Mesendoderm (in vitro differentiated cells): ENCODE data around the gene INAFM2. TPM values are rescaled to one million over a fixed set of nuclear protein-coding genes. Genes with fewer than 3 reads are reported as not detected.
A peak's percentile ranks its signal among the peaks of the same experiment; 100 is the strongest.

Source experiments
- DNase-seq: peaks from one replicate; pipeline ENCODE4 v3.0.0; 2013
- H2AK5ac ChIP-seq: 2 replicates; pipeline ENCODE4 v1.6.1; 2013; ENCODE audit warnings: low read length, inconsistent platforms
- H2BK120ac ChIP-seq: 2 replicates; pipeline ENCODE4 v1.6.1; 2013; ENCODE audit warnings: low read depth, mild to moderate bottlenecking, low read length, moderate library complexity, mixed read lengths
- H2BK15ac ChIP-seq: replicated peaks from 2 replicates; pipeline ENCODE4 v1.6.1; 2013; ENCODE audit warnings: low read depth, mild to moderate bottlenecking, moderate library complexity
- H2BK5ac ChIP-seq: 2 replicates; pipeline ENCODE4 v1.6.1; 2013; ENCODE audit warnings: low read length, inconsistent platforms
- H3K18ac ChIP-seq: 2 replicates; pipeline ENCODE4 v1.6.1; 2013; ENCODE audit warnings: mild to moderate bottlenecking, low read length, mixed read lengths
- H3K23ac ChIP-seq: one replicate; pipeline ENCODE4 v1.6.1; 2013; ENCODE audit warnings: low read length
- H3K27ac ChIP-seq: 2 replicates; pipeline ENCODE4 v1.5.1; 2013; ENCODE audit warnings: low read depth, mild to moderate bottlenecking, inconsistent platforms, low read length, moderate library complexity
- H3K27me3 ChIP-seq: 2 replicates; pipeline ENCODE4 v1.6.1; 2013; ENCODE audit warnings: low read length, control low read depth, mild to moderate bottlenecking, inconsistent platforms; ENCODE audit not compliant: insufficient read depth, poor library complexity
- H3K36me3 ChIP-seq: 2 replicates; pipeline ENCODE4 v1.6.1; 2013; ENCODE audit warnings: low read length, inconsistent platforms; ENCODE audit not compliant: control insufficient read depth, insufficient read depth
- H3K4ac ChIP-seq: one replicate; pipeline ENCODE4 v1.6.1; 2013; ENCODE audit warnings: low read depth, mild to moderate bottlenecking, low read length, moderate library complexity
- H3K4me1 ChIP-seq: 2 replicates; pipeline ENCODE4 v1.6.1; 2013; ENCODE audit warnings: low read depth, low read length, inconsistent platforms; ENCODE audit not compliant: control insufficient read depth
- H3K4me2 ChIP-seq: 2 replicates; pipeline ENCODE4 v1.6.1; 2013; ENCODE audit warnings: low read length
- H3K4me3 ChIP-seq: 2 replicates; pipeline ENCODE4 v1.5.1; 2013; ENCODE audit warnings: mild to moderate bottlenecking, low read length
- H3K56ac ChIP-seq: one replicate; pipeline ENCODE4 v1.6.1; 2013; ENCODE audit warnings: low read length
- H3K79me1 ChIP-seq: 2 replicates; pipeline ENCODE4 v1.6.1; 2013; ENCODE audit warnings: low read length, inconsistent platforms
- H3K79me2 ChIP-seq: 2 replicates; pipeline ENCODE4 v1.6.1; 2013; ENCODE audit warnings: mild to moderate bottlenecking, low read length; ENCODE audit not compliant: control insufficient read depth, insufficient read depth
- H3K9ac ChIP-seq: 2 replicates; pipeline ENCODE4 v1.6.1; 2013; ENCODE audit warnings: low read length, inconsistent platforms
- H4K5ac ChIP-seq: one replicate; pipeline ENCODE4 v1.6.1; 2013; ENCODE audit warnings: low read length
- H4K8ac ChIP-seq: one replicate; pipeline ENCODE4 v1.6.1; 2013; ENCODE audit warnings: low read depth, mild to moderate bottlenecking, control low read depth, low read length, moderate library complexity
- WGBS: extraction: QIAGEN DNeasy Blood & Tissue Kit; methylation state at CpG from one replicate; pipeline ENCODE4 v1.1.7; 2013; ENCODE audit warnings: low lambda C conversion rate, missing lambda C conversion rate; ENCODE audit not compliant: insufficient coverage; ENCODE audit errors: extremely low coverage; 5-methylcytosine and 5-hydroxymethylcytosine counted together
- polyA plus RNA-seq, 2 experiments: library from polyadenylated mRNA; stranded (reverse); fragments of 200-250 nt; gene quantifications; one replicate each; pipeline ENCODE4 v1.2.3, GENCODE V29; 2013

INAFM2 gene
- polyA plus RNA-seq (2013, experiment 1 of 2) = 17.9 TPM
- 17.4 TPM for polyA plus RNA-seq (2013, experiment 2 of 2)

- H2BK15ac ChIP-seq = no peak within 1 kb of the TSS
- peak within 1 kb of the TSS; percentile 49 for H3K56ac ChIP-seq
- no peaks in the 10 kb centered on the region for H3K79me1 ChIP-seq
- H3K36me3 ChIP-seq = no peaks in the 10 kb centered on the region
- H3K79me2 ChIP-seq = no peaks in the 10 kb centered on the region
- H2BK5ac ChIP-seq = no peak within 1 kb of the TSS
- H3K4ac ChIP-seq = no peak within 1 kb of the TSS
- peaks cover 17% of the 10 kb centered on the region for H3K4me1 ChIP-seq
- no peak within 1 kb of the TSS for H2AK5ac ChIP-seq
- peak; percentile 98 for DNase-seq
- no peak within 1 kb of the TSS for H4K5ac ChIP-seq
- H3K27me3 ChIP-seq = no peaks in the 10 kb centered on the region
- H3K27ac ChIP-seq = no peak within 1 kb of the TSS
- peak within 1 kb of the TSS; percentile 9 for H3K4me3 ChIP-seq
- H4K8ac ChIP-seq = no peak within 1 kb of the TSS
- WGBS = no CpG with 5 or more reads among the region's 103 CpGs
- H3K4me2 ChIP-seq = peak within 1 kb of the TSS; percentile 75
- peak within 1 kb of the TSS; percentile 86 for H3K18ac ChIP-seq
- H2BK120ac ChIP-seq = no peak within 1 kb of the TSS
- H3K23ac ChIP-seq = no peak within 1 kb of the TSS
- peak within 1 kb of the TSS; percentile 42 for H3K9ac ChIP-seq
Measured at GRCh38 chr15:40323239-40323952, at the start of gene INAFM2. INAFM2 (plus strand) TSS chr15:40323692; CDS start chr15:40324056, 364 bp downstream.

- H4K5ac ChIP-seq = no peak overlapping the region
- H3K4me2 ChIP-seq = no peak overlapping the region
- no peak overlapping the region for H3K27ac ChIP-seq
- H3K36me3 ChIP-seq = no peaks in the 10 kb centered on the region
- H3K79me2 ChIP-seq = no peaks in the 10 kb centered on the region
- no peak overlapping the region for H2BK5ac ChIP-seq
- H2BK120ac ChIP-seq = no peak overlapping the region
- no peak overlapping the region for H3K4ac ChIP-seq
- no peaks in the 10 kb centered on the region for H3K27me3 ChIP-seq
- WGBS = no CpG with 5 or more reads among the region's 26 CpGs
- no peak overlapping the region for H3K4me3 ChIP-seq
- no peaks in the 10 kb centered on the region for H3K4me1 ChIP-seq
- H3K18ac ChIP-seq = no peak overlapping the region
- no peak overlapping the region for H4K8ac ChIP-seq
- DNase-seq = peak; percentile 85
- no peak overlapping the region for H3K23ac ChIP-seq
- H2AK5ac ChIP-seq = no peak overlapping the region
- H3K56ac ChIP-seq = no peak overlapping the region
- no peaks in the 10 kb centered on the region for H3K79me1 ChIP-seq
- H2BK15ac ChIP-seq = no peak overlapping the region
- no peak overlapping the region for H3K9ac ChIP-seq
Measured at GRCh38 chr15:40274350-40275274, 48.9 kb upstream of the INAFM2 start.

GRCh38 chr15:40275523-40275922 is 48.0 kb upstream of the INAFM2 start:
- no peak for DNase-seq
- WGBS = no CpG with 5 or more reads among the region's 5 CpGs

GRCh38 chr15:40275954-40276353 is 47.5 kb upstream of the INAFM2 start:
- no peak overlapping the region for H3K4ac ChIP-seq
- H2AK5ac ChIP-seq = no peak overlapping the region
- no peak overlapping the region for H3K27ac ChIP-seq
- H2BK5ac ChIP-seq = no peak overlapping the region
- no peak for DNase-seq
- H4K8ac ChIP-seq = no peak overlapping the region
- H4K5ac ChIP-seq = no peak overlapping the region
- no peak overlapping the region for H2BK15ac ChIP-seq
- H3K4me1 ChIP-seq = peaks cover 4% of the 10 kb centered on the region
- H3K4me3 ChIP-seq = no peak overlapping the region
- no peak overlapping the region for H3K56ac ChIP-seq
- H3K36me3 ChIP-seq = no peaks in the 10 kb centered on the region
- H2BK120ac ChIP-seq = no peak overlapping the region
- no peak overlapping the region for H3K4me2 ChIP-seq
- no peak overlapping the region for H3K18ac ChIP-seq
- peaks cover 6% of the 10 kb centered on the region for H3K27me3 ChIP-seq
- no peak overlapping the region for H3K23ac ChIP-seq
- no CpG with 5 or more reads among the region's 7 CpGs for WGBS
- no peaks in the 10 kb centered on the region for H3K79me1 ChIP-seq
- no peak overlapping the region for H3K9ac ChIP-seq
- H3K79me2 ChIP-seq = no peaks in the 10 kb centered on the region

More at GRCh38 chr15:40275523-40275922, 48.0 kb upstream of the INAFM2 start:
- Histone ChIP-seq H2AK5ac (no peak overlapping the region), H3K4me1 (peaks cover under 1% of the 10 kb centered on the region), H3K27me3 (peaks cover 2% of the 10 kb centered on the region), H3K9ac (no peak overlapping the region), H3K79me2 (no peaks in the 10 kb centered on the region), H2BK15ac (no peak overlapping the region), H2BK5ac (no peak overlapping the region), H3K36me3 (no peaks in the 10 kb centered on the region), H2BK120ac (no peak overlapping the region), H3K4ac (no peak overlapping the region), H3K79me1 (no peaks in the 10 kb centered on the region), H3K23ac (no peak overlapping the region), H3K18ac (no peak overlapping the region), H4K5ac (no peak overlapping the region), H3K4me3 (no peak overlapping the region), H3K56ac (no peak overlapping the region), H3K27ac (no peak overlapping the region), H4K8ac (no peak overlapping the region), H3K4me2 (no peak overlapping the region)

- H3K79me2 ChIP-seq = no peaks in the 10 kb centered on the region
- no peak overlapping the region for H4K5ac ChIP-seq
- H3K4ac ChIP-seq = no peak overlapping the region
- DNase-seq = no peak
- H3K23ac ChIP-seq = no peak overlapping the region
- peaks cover 4% of the 10 kb centered on the region for H3K4me1 ChIP-seq
- no peak overlapping the region for H2BK5ac ChIP-seq
- no peak overlapping the region for H3K27ac ChIP-seq
- H4K8ac ChIP-seq = no peak overlapping the region
- no peak overlapping the region for H3K4me3 ChIP-seq
- H2BK15ac ChIP-seq = no peak overlapping the region
- WGBS = no CpG with 5 or more reads among the region's 4 CpGs
- no peaks in the 10 kb centered on the region for H3K36me3 ChIP-seq
- H3K27me3 ChIP-seq = peaks cover 12% of the 10 kb centered on the region
- no peaks in the 10 kb centered on the region for H3K79me1 ChIP-seq
- H3K18ac ChIP-seq = no peak overlapping the region
- H3K9ac ChIP-seq = no peak overlapping the region
- no peak overlapping the region for H2AK5ac ChIP-seq
- no peak overlapping the region for H3K56ac ChIP-seq
- H3K4me2 ChIP-seq = no peak overlapping the region
- no peak overlapping the region for H2BK120ac ChIP-seq
Measured at GRCh38 chr15:40276927-40277326, 46.6 kb upstream of the INAFM2 start.
